ENCODE results near the gene TOX3. TPM values are rescaled to one million over a fixed set of nuclear protein-coding genes. Genes with fewer than 3 reads are reported as not detected.

Gene TOX3
- polyA plus RNA-seq, 1 of the 3 experiments (the other 2 are of a cell fraction) = not detected

GRCh38 chr16:52499060-52499440, 47.9 kb downstream of the TOX3 start:
- no peak for DNase-seq
- Histone ChIP-seq H3K4me2 (no peak overlapping the region), H3K79me2 (ENCODE audit: insufficient read depth) (no peaks in the 10 kb centered on the region), H4K20me1 (ENCODE audit: insufficient read depth) (no peaks in the 10 kb centered on the region), H3K36me3 (replicated peaks in 1 of 2; ENCODE audit: control insufficient read depth in 1 of 2, insufficient read depth in 2 of 2, low read length in 1 of 2) (no peaks in the 10 kb centered on the region), H3K27me3 (ENCODE audit: insufficient read depth) (no peaks in the 10 kb centered on the region), H3K9ac (no peak overlapping the region), H3K9me2 (no peaks in the 10 kb centered on the region), H3K4me3 (ENCODE audit: low read depth in 2 of 2, low read length in 1 of 2) (no peak overlapping the region), H3K4me1 (ENCODE audit: control insufficient read depth in 1 of 2, insufficient read depth in 2 of 2, low read depth in 1 of 2, low read length in 1 of 2) (peaks cover 0 to 8% of the 10 kb centered on the region in 2 experiments; a peak in 2 of 4 replicates), H3K27ac (ENCODE audit: low read depth in 2 of 2, low read length in 1 of 2) (no peak overlapping the region), H3K9me3 (no peaks in the 10 kb centered on the region), H2AFZ (ENCODE audit: low read depth) (no peak overlapping the region), H3F3A (replicated peaks; ENCODE audit: insufficient read depth) (no peaks in the 10 kb centered on the region)
- ChIA-PET POLR2A (no interaction called here), CTCF (no interaction called here)
- TF ChIP-seq TCF12 (IDR thresholded peaks at IDR 0.05) = no peak
- TF ChIP-seq GABPA (IDR thresholded peaks at IDR 0.05; ENCODE audit: low read depth) = no peak
- no peak for TF ChIP-seq PBX3 (IDR thresholded peaks at IDR 0.05)
- no peak for TF ChIP-seq RAD21 (IDR thresholded peaks at IDR 0.05; ENCODE audit: low read length)
- no peak for TF ChIP-seq REST (IDR thresholded peaks at IDR 0.05; ENCODE audit: low read depth, low read length)
- no peak for TF ChIP-seq ZBTB33 (IDR thresholded peaks at IDR 0.05; ENCODE audit: borderline replicate concordance, low read depth)
- no peak for TF ChIP-seq SMC3 (IDR thresholded peaks at IDR 0.05; ENCODE audit: low read depth, low read length)
- TF ChIP-seq ELF1 (IDR thresholded peaks at IDR 0.05) = no peak
- no peak for TF ChIP-seq MAX (IDR thresholded peaks at IDR 0.05; ENCODE audit: low read depth)
- no peak for TF ChIP-seq RFX5 (IDR thresholded peaks at IDR 0.05; ENCODE audit: low read length)
- TF ChIP-seq FOXJ3 (CRISPR knock-in tag; IDR thresholded peaks at IDR 0.05) = no peak
- no peak for TF ChIP-seq CHD2 (IDR thresholded peaks at IDR 0.05; ENCODE audit: low read length, partially characterized antibody)
- TF ChIP-seq, protein P1, sequence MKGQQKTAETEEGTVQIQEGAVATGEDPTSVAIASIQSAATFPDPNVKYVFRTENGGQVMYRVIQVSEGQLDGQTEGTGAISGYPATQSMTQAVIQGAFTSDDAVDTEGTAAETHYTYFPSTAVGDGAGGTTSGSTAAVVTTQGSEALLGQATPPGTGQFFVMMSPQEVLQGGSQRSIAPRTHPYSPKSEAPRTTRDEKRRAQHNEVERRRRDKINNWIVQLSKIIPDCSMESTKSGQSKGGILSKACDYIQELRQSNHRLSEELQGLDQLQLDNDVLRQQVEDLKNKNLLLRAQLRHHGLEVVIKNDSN (IDR thresholded peaks at IDR 0.05; ENCODE audit: borderline replicate concordance, low read depth) = no peak
- TF ChIP-seq RCOR1 (IDR thresholded peaks at IDR 0.05; ENCODE audit: low read length) = no peak
- TF ChIP-seq TAF1 (IDR thresholded peaks at IDR 0.05; ENCODE audit: borderline replicate concordance, low read depth, low read length) = no peak
- TF ChIP-seq RXRA (IDR thresholded peaks at IDR 0.05; ENCODE audit: borderline replicate concordance, low read depth) = no peak
- no peak for TF ChIP-seq JUND (IDR thresholded peaks at IDR 0.05)
- no peak for TF ChIP-seq EP300 (IDR thresholded peaks at IDR 0.05; ENCODE audit: borderline replicate concordance in 1 of 2, low read depth in 1 of 2, low read length in 1 of 2)
- 18% methylated on average over 5 of the region's 5 CpGs for WGBS (ENCODE audit: low lambda C conversion rate)
